Muscle of arm (tissue), 12 donors: Measurements from ENCODE around the gene GARIN5B. TPM values are rescaled to one million over a fixed set of nuclear protein-coding genes. Genes with fewer than 3 reads are reported as not detected.

Source experiments
- DNase-seq: peaks from one replicate; pipeline ENCODE4 v3.0.0-alpha.2; 2013
- polyA plus RNA-seq, 12 donors: library from polyadenylated mRNA; unstranded; fragments of 120-200 nt; gene quantifications; one replicate each; pipeline ENCODE4 v1.2.1, GENCODE V29; 2013; ENCODE audit not compliant: insufficient read length in 12 of 12

The GARIN5B gene
- polyA plus RNA-seq, 12 donors, result 0.07 TPM; not detected in 11

- no peak for DNase-seq
Measured at GRCh38 chr19:55389386-55390317, 26.6 kb upstream of the GARIN5B start.

DNA sequence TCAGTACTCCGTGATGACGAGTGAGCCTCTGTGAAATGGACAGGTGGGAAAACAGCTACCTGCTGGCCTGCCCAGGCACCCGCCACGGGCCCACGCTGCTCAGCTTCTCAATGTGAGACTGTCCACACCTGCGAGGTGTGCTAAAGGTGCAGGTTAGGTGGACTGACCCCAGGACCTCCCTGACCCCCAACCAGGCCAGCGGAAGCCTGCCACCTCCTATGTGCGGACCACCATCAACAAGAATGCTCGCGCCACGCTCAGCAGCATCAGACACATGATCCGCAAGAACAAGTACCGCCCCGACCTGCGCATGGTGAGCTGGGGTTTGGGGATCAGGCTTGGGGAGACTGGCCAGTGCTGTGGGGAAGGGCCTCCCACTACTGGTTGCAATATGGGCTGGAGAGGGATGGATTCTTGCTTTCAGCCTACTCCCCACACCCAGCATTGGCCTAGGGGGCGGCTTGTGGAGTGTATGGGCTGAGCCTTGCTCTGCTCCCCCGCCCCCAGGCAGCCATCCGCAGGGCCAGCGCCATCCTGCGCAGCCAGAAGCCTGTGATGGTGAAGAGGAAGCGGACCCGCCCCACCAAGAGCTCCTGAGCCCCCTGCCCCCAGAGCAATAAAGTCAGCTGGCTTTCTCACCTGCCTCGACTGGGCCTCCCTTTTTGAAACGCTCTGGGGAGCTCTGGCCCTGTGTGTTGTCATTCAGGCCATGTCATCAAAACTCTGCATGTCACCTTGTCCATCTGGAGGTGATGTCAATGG lies 24.9 kb upstream of the GARIN5B start:
- no peak for DNase-seq

GRCh38 chr19:55386493-55386971 lies 23.5 kb upstream of the GARIN5B start:
- no peak for DNase-seq

GRCh38 chr19:55385724-55386492 lies 22.8 kb upstream of the GARIN5B start, which contains the start of gene RPL28:
TSS of gene RPL28 (plus strand) at chr19:55385932. CDS start at chr19:55386358, 426 bp downstream.
- DNase-seq, result peak; percentile 99

DNA sequence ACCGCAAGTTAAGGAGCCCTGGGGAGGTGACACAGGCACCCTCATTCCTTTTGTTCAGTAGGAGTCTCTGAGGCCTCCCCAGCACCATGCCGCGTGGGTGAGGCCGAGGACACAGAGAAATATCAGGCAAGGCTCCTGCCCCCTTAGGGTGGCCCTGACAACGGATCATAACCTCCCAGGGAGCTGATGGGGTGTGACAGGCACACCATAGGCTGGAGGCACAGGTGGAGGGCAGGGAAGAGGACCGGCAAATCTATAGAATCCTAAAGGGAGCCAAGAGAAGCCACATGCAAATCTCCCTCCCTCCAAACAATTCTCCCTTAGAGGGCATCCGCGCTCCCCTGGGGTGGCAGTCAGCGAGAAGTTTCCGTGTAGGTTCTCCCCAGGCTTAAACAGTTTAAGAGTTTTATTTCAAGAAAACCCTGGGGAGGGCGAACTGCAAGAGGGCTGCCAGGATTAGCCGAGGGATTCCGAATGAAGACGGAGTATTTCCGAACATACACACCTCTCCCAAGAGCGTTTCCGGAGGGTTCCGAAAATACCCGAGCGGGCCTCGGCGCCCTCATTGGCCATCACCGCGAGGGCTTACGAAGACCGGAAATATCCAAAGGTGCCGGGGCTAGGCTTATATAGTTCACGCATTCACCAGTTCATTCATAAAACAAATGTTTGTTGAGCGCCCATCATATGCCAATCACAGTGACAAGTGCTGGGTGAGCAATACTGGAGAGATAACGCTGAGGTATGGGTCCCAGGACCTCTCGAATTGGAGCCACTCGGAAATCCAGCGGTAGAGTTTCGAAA lies 22.1 kb upstream of the GARIN5B start:
- DNase-seq, result peak; percentile 98

GRCh38 chr19:55384131-55384919 lies 21.3 kb upstream of the GARIN5B start, which contains the start of gene TMEM238:
TSS of gene TMEM238 (minus strand) at chr19:55384292. CDS start at chr19:55384259, 33 bp downstream.
- no peak for DNase-seq

GRCh38 chr19:55383279-55384130 lies 20.4 kb upstream of the GARIN5B start:
- DNase-seq, result peak; percentile 57

DNA sequence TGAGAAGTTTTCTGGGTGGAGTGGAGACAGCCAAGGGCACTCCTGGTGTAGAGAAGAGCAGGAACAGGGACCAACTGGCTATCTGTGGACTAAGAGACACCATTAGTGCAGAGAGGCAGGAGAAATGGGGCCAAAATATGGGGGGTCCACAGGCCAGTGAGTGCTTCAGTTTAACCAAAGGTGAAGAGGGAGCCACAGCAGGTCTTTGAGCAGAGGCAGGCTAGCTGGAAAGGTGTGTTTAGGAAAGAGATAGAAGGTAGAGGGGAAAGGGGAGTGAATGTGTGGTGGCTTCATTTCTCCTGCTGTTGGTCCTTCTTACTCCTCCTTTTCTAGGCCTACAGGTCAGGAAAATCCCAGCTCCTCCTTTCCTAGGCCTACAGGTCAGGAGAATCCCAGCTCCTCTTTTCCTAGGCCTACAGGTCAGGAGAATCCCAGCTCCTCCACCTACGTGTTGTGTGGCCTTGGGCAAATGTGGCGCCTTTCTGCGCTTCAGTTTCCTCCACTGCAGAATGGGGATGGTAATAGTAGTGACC lies 19.5 kb upstream of the GARIN5B start:
- no peak for DNase-seq

- DNase-seq, result no peak
Measured at GRCh38 chr19:55382013-55382412, 19.0 kb upstream of the GARIN5B start.

DNA sequence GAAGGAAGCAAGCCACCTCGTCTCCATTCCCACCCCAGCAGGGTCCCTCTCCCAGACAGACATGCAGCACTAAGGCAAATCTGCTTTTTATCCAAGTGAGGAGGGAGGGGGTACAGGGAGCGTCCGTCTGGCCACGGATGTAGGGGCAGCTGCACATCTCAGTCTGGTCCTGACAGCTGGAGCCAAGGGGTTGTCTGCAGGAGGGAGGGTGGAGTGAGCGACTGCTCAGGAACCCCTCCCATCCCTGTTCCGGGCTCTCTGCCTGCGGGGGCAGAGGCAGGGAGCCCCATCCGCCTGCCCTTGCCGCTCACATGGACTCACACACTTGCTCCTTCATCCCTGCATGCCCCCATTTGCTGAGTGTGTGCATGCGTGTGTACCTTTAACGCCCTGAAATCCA lies 16.1 kb upstream of the GARIN5B start:
- DNase-seq, result no peak

- no peak for DNase-seq
Measured at GRCh38 chr19:55377356-55378131, 14.5 kb upstream of the GARIN5B start.

- DNase-seq, result no peak
Measured at GRCh38 chr19:55376241-55376933, 13.3 kb upstream of the GARIN5B start, which contains the start of gene TMEM190. TSS of gene TMEM190 (plus strand) at chr19:55376826. CDS start at chr19:55376854, 28 bp downstream.

DNA sequence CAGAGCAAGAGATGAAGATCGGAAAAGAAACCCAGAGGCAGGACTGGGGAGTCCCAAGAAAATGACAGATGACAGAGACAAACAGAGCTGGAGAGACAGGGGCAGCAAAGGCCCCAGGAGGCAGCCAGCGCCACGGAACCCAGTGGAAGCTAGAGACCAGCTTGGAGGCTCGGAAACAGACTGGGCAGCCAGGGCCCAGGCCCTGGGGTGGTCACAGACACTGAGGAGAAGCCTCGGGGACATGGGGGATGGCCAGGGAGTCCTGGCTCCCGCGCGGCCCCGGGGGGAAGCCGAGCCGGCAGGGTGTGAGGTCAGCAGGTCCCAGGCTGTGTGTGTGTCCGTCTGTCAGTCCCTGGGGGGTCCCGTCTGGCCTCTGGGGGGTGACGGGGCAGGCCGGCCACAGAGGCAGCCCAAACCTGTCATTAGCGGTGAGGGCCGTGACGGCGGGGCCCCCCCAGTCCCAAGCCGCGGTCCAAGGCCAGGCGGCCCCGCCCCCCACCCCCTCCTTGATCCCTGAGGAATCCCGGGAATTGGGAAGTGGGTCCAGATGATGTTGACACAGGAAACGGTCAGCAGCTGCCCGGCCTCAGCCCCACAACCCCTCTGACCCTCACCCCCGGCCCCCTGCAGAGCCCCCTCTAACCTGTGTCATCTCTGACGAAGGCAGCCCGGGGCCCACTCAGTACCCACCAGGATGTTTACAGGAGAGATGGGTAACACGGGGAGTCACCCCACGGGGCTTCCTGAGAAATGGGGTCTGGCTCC lies 11.1 kb upstream of the GARIN5B start:
- no peak for DNase-seq

GRCh38 chr19:55373306-55373992 lies 10.4 kb upstream of the GARIN5B start:
- no peak for DNase-seq

- no peak for DNase-seq
Measured at GRCh38 chr19:55372316-55373081, 9.4 kb upstream of the GARIN5B start.
